ENCODE results near the gene ZNF74.
"Not testable (repeated sequence)": the region's sequence is repeated elsewhere in the genome, so short reads cannot be mapped to it uniquely, and the experiment has no call there.

ZNF74 gene

DNA sequence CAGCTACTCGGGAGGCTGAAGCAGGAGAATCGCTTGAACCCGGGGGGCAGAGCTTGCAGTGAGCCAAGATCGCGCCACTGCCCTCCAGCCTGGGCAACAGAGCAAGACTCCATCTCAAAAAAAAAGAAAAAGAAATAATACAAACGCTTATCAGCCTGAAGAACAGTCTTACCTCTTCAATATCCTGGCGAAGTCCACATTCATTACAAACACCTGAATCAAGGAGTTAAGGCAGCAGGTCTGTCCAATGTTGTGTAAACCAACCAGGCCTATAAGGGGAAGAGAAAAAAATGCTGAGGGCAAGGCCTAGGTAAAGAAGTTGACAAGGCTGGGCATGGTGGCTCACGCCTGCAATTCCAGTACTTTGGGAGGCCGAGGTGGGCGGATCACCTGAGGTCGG, 17.0 kb upstream of the ZNF74 start:
- FAIRE-seq = not testable (repeated sequence)

- no peak for FAIRE-seq
Measured at GRCh38 chr22:20378110-20378509, 15.8 kb upstream of the ZNF74 start.

- not testable (repeated sequence) for FAIRE-seq
Measured at GRCh38 chr22:20378684-20379083, 15.3 kb upstream of the ZNF74 start.

DNA sequence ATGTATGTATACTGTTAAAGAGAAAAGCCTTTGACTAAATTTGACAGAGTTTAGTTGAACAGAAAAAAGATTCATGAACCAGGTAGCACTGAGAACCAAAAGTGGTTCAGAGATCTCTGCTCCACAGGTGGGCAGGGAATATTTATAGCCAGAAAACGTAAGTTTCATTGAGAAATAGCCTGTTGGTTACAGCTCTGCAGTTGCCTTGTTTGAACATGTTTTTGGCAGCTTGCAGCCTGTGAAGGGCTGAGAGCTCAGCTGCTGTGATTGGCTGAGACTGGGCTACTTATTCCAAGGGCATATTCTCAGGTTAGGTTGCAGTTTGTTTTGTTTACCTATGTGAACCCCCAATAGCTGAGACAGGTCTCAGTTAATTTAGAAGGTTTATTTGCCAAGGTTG, 13.5 kb upstream of the ZNF74 start:
- no peak for FAIRE-seq

DNA sequence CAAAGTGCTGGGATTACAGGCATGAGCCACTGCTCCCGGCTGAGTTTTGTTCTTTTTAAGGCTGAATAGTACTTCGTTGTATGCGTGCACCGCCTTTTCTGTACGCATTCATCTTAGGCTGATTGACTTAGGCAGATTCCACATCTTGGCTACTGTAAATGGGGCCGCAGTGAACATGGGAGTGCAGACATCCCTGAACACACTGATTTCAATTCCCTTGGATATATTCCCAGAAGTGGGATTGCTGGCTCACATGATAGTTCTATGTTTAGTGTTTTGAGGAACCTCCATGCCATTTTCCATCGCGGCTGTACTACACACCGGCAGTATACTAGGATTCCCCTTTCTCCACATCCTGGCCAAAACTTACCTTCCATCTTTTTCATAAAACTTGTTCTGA, 10.4 kb upstream of the ZNF74 start:
- no peak for FAIRE-seq

DNA sequence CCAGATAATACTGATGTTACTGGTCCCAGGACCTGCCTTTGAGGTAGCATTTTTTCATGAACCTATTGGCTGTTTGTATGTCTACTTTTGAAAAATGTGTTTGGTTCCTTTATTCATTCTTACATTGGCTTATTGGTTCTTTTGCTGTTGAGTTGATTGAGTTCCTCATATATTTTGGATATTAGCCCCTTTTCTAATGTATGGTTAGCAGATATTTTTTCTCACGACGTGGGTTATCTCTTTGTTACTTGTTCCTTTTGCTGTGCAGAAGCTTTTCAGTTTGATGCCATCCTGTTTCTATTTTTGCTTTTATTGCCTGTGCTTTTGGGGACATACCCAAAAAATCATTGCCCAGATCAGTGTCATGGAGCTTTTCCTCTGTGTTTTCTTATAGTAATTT, 9.8 kb upstream of the ZNF74 start:
- FAIRE-seq = no peak

- no peak for FAIRE-seq
Measured at GRCh38 chr22:20384865-20385264, 9.1 kb upstream of the ZNF74 start.

GRCh38 chr22:20386336-20386735, 7.6 kb upstream of the ZNF74 start:
- FAIRE-seq = no peak

DNA sequence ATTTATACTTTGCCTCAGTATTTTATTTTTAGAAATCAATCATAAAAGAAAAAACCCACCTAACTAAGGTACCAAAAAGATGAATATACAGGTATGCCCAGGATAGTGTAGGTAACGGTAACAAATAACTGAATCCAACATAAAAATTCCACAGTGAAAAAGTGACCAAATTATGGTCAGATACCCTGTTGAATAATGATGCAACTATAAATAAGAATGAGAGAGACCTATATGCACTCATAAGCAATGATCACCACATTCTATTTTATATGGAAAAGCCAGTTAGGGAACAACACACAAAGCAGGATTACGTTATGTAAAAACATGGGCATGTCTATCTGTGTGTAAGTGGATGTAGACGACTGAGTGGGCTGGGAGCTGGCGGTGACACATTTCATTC, 7.0 kb upstream of the ZNF74 start:
- no peak for FAIRE-seq

GRCh38 chr22:20388200-20388599, 5.8 kb upstream of the ZNF74 start:
- FAIRE-seq = no peak

GRCh38 chr22:20389288-20389687, 4.7 kb upstream of the ZNF74 start:
- FAIRE-seq = no peak

GRCh38 chr22:20390394-20390907, 3.5 kb upstream of the ZNF74 start:
- no peak for FAIRE-seq

- FAIRE-seq = no peak
Measured at GRCh38 chr22:20391222-20391621, 2.7 kb upstream of the ZNF74 start.

- FAIRE-seq = not testable (repeated sequence)
Measured at GRCh38 chr22:20392365-20392881, 1.5 kb upstream of the ZNF74 start.

GRCh38 chr22:20392983-20393704, 807 bp upstream of the ZNF74 start:
- FAIRE-seq = no peak

DNA sequence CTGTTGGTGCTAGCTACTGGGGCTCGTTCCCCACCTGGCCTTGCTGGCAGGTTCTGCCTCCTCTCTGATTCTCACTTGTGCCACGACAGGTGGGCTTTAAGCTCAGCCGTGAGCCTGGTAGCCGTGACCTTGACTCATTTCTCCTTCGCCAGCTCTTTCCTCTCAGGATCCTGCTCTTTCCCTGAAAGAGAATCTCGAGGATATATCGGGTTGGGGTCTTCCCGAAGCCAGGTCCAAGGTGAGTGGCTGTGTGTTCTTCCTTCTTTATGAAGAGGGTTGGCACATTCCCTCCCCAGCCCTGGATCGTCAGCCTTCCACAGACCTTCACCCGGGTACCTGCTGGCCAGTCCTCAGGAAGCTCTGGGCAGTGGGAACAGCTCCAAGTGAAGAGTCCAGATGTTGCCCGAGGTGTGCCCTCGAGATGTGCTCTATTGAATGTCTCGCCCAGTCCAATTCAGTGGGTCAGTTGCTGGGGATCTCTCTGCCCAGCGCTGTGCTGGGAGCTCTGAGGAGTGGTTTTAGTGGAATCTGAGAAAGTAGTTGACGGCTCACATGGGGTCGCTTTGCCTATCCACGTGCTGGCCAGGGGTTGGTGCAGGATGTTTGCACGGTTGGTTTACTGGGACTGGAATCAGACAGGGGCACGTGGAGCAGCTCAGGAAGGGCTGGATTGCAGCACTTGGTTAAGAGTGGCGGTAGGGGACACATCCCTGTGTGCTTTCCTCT, 1.4 kb downstream of the ZNF74 start:
- FAIRE-seq = no peak

DNA sequence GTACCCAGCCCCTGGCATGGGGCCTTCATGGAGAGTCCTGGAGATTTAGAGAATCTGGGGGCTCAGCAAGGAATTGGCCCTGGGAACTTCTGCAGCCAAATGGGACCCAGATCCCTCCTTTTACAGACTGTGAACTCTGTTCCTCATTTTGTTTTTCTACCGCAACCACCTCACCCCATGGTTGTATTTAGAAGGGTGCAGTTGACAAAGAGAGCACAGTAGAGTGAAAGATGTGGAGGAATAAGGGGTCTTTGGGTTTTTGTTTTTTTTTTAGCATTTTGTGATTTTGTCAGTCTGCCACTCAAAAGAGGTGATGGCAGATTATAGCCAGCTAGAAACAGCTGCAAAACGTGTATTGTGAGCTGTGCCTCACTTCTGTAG, 1.9 kb downstream of the ZNF74 start:
- FAIRE-seq = no peak

- no peak for FAIRE-seq
Measured at GRCh38 chr22:20396639-20397038, 2.7 kb downstream of the ZNF74 start.

DNA sequence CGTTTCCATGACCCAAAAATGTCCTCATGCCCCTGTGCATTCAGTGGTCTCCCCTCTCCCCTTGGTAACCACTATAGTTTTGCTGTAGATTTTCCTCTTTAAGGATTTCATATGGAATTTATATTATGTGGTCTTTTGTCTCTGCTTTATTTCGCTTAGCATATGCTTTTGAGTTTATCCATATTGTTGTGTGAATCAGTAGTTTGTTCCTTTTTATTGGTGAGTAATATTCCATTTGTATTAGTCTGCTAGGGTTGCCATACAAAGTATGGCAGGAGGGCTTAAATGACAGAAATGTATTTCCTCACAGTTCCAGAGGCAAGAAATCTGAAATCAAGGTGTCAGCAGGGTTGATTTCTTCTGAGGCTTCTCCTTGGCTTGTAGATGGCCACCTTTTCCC, 3.5 kb downstream of the ZNF74 start:
- FAIRE-seq = no peak

GRCh38 chr22:20398420-20398819, 4.5 kb downstream of the ZNF74 start:
- no peak for FAIRE-seq

GRCh38 chr22:20399866-20400605, 6.1 kb downstream of the ZNF74 start:
- no peak for FAIRE-seq

DNA sequence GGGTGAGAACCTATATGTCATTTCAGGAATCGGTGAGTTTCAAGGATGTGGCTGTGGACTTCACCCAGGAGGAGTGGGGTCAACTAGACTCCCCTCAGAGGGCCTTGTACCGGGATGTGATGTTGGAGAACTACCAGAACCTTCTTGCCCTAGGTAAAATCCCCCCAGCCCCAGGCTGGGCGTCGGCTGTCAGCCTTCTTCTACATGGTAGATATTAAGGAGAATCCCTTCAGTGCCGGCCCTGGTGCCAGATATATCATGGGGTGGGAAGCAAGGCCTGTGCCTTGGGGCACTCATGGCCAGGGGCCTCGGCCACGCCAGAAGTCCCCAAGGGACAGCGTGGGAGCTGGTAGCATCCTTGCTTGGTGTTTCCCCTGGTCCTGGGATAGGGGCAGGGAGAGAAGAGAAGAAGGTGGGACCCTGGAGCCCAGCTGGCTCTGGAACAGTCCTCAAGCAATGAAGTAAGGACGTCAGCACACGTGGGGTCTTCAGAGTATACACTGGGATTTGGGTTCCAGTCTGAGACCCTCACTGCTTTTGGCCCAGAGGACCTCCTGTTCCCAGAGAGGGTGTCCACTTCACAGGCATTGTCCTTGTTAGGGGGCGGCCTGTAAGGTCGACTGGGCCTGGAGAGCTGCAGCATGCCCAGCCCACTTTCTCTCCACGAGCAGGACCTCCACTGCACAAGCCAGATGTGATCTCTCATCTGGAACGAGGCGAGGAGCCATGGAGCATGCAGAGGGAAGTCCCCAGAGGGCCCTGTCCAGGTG, 6.8 kb downstream of the ZNF74 start:
- no peak for FAIRE-seq
